Measurements from ENCODE around the gene GJC2.

DNA sequence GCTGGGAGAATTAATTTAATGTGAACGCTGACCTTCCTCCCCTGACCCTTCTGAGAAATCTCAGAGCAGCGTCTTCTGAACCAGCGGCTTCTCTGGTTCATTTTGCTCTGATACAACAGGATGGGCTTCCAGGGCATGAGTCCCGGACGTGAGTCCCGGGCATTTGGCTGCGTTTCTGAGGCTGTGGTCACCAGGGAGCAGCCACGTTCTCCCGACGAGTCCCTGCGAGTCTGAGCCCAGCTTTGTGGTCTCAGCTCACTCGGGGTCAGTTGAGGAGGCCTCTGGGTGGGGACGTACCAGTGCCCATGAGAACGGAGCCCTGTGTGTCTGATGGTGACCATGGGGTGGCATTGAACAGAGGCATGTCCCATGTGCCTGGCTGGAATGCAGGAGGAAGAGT is 40.5 kb downstream of the GJC2 start:
- TF ChIP-seq, protein P1, sequence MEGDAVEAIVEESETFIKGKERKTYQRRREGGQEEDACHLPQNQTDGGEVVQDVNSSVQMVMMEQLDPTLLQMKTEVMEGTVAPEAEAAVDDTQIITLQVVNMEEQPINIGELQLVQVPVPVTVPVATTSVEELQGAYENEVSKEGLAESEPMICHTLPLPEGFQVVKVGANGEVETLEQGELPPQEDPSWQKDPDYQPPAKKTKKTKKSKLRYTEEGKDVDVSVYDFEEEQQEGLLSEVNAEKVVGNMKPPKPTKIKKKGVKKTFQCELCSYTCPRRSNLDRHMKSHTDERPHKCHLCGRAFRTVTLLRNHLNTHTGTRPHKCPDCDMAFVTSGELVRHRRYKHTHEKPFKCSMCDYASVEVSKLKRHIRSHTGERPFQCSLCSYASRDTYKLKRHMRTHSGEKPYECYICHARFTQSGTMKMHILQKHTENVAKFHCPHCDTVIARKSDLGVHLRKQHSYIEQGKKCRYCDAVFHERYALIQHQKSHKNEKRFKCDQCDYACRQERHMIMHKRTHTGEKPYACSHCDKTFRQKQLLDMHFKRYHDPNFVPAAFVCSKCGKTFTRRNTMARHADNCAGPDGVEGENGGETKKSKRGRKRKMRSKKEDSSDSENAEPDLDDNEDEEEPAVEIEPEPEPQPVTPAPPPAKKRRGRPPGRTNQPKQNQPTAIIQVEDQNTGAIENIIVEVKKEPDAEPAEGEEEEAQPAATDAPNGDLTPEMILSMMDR (IDR thresholded peaks at IDR 0.05; ENCODE audit: borderline replicate concordance, extremely low read depth, low read length, poor library complexity, severe bottlenecking) = no peak
- no peak for TF ChIP-seq EZH2 (IDR thresholded peaks at IDR 0.05; ENCODE audit: borderline replicate concordance, low read depth, low read length, severe bottlenecking)

Measured in DND-41 (cell line).